Measurements from ENCODE around the gene DDR1.

The DDR1 gene

GRCh38 chr6:30890646-30891449 is 6.5 kb downstream of the DDR1 start:
- no peak overlapping the region for H3K4me3 ChIP-seq (ENCODE audit: control insufficient read depth, low read depth, low read length)
- no peak for DNase-seq (ENCODE audit: low read depth)
- no peak for TF ChIP-seq CTCF (conservative IDR thresholded peaks at IDR 0.05; ENCODE audit: control insufficient read depth, insufficient read depth, low read depth, low read length)

- DNase-seq (ENCODE audit: low read depth) = no peak
- TF ChIP-seq CTCF (conservative IDR thresholded peaks at IDR 0.05; ENCODE audit: control insufficient read depth, insufficient read depth, low read depth, low read length) = no peak
- no peak overlapping the region for H3K4me3 ChIP-seq (ENCODE audit: control insufficient read depth, low read depth, low read length)
Observed at GRCh38 chr6:30891450-30891723, 7.1 kb downstream of the DDR1 start.

- DNase-seq (ENCODE audit: low read depth) = no peak
- no peak overlapping the region for H3K4me3 ChIP-seq (ENCODE audit: control insufficient read depth, low read depth, low read length)
- no peak for TF ChIP-seq CTCF (conservative IDR thresholded peaks at IDR 0.05; ENCODE audit: control insufficient read depth, insufficient read depth, low read depth, low read length)
Observed at GRCh38 chr6:30891816-30892538, 7.7 kb downstream of the DDR1 start.

- H3K4me3 ChIP-seq (ENCODE audit: control insufficient read depth, low read depth, low read length) = no peak overlapping the region
- no peak for TF ChIP-seq CTCF (conservative IDR thresholded peaks at IDR 0.05; ENCODE audit: control insufficient read depth, insufficient read depth, low read depth, low read length)
- DNase-seq (ENCODE audit: low read depth) = no peak
Observed at GRCh38 chr6:30893001-30893591, 8.8 kb downstream of the DDR1 start.

GRCh38 chr6:30893666-30894065 is 9.3 kb downstream of the DDR1 start:
- TF ChIP-seq CTCF (conservative IDR thresholded peaks at IDR 0.05; ENCODE audit: control insufficient read depth, insufficient read depth, low read depth, low read length) = no peak
- DNase-seq (ENCODE audit: low read depth) = no peak
- H3K4me3 ChIP-seq (ENCODE audit: control insufficient read depth, low read depth, low read length) = no peak overlapping the region

- no peak for DNase-seq (ENCODE audit: low read depth)
- H3K4me3 ChIP-seq (ENCODE audit: control insufficient read depth, low read depth, low read length) = no peak overlapping the region
- TF ChIP-seq CTCF (conservative IDR thresholded peaks at IDR 0.05; ENCODE audit: control insufficient read depth, insufficient read depth, low read depth, low read length) = no peak
Observed at GRCh38 chr6:30894381-30894780, 10.1 kb downstream of the DDR1 start.
